ENCODE data around the gene D2HGDH. TPM values are rescaled to one million over a fixed set of nuclear protein-coding genes. Genes with fewer than 3 reads are reported as not detected.

Gene D2HGDH
- total and polyA plus RNA-seq, 10 of the 15 experiments (the other 5 are each of a cell fraction or from before 2014, with no cell fraction given), result 0.52 to 32.1 (median 11.0) TPM

- peak overlapping the region; percentile 13 for H2AFZ ChIP-seq (ENCODE audit: control insufficient read depth, low read depth, low read length)
Measured at GRCh38 chr2:241788135-241788534, 53.7 kb downstream of the D2HGDH start.

More at GRCh38 chr2:241788135-241788534, 53.7 kb downstream of the D2HGDH start:
- DNase-seq (ENCODE audit: low read depth, low spot score), result no peak
- H3K4me2 ChIP-seq (ENCODE audit: control insufficient read depth, insufficient read depth), result peak overlapping the region; percentile 68; the same call in 1 of the 2 replicates
- intact Hi-C loops (cut with micrococcal nuclease; ENCODE audit: unreplicated experiment), result no loop called here
- no peaks in the 10 kb centered on the region; the same call in 2 of the 3 replicates for H3K9me3 ChIP-seq (replicated peaks; ENCODE audit: control insufficient read depth, insufficient read depth, low read length)
- H3K27ac ChIP-seq (ENCODE audit: control insufficient read depth, insufficient read depth), result peak overlapping the region; percentile 78
- ChIA-PET RAD21 (ENCODE audit: unreplicated experiment) (interaction anchor here (1.0 to 1.3 kb wide), 3 partner anchors 17 to 101 kb away, joined by 3 to 5 read pairs (median 5); partner anchors contain the start of genes DTYMK and ING5), POLR2A (interaction anchor here (0.6 kb wide), 1 partner anchor 9 kb away, joined by 3 read pairs; no protein-coding TSS in a partner anchor), CTCF (interaction anchor here (0.7 to 1.5 kb wide), 4 partner anchors 16 to 90 kb away, joined by 3 to 6 read pairs (median 4); no protein-coding TSS in a partner anchor), SMC1A (ENCODE audit: uncharacterized antibody, unreplicated experiment) (interaction anchor here (0.6 to 2.5 kb wide), 6 partner anchors 15 to 85 kb away, joined by 3 to 7 read pairs (median 4); no protein-coding TSS in a partner anchor)
- H3K36me3 ChIP-seq (ENCODE audit: control insufficient read depth in 2 of 2, insufficient read depth in 2 of 2, low read length in 1 of 2), result no peaks in the 10 kb centered on the region
- 42% methylated on average over 4 of the region's 4 CpGs for WGBS (ENCODE audit: insufficient coverage, insufficient replicate concordance, low lambda C conversion rate, missing lambda C conversion rate)
- ATAC-seq, result peak; percentile 59
- no peaks in the 10 kb centered on the region for H4K20me1 ChIP-seq (ENCODE audit: control insufficient read depth, insufficient read depth)
- FAIRE-seq, result no peak
- H3K9ac ChIP-seq (ENCODE audit: control insufficient read depth, insufficient read depth, low read length), result peak overlapping the region; percentile 32; the same call in 1 of the 2 replicates
- no peaks in the 10 kb centered on the region for H3K27me3 ChIP-seq (replicated peaks in 1 of 2; ENCODE audit: control insufficient read depth in 2 of 2, insufficient read depth in 2 of 2, low read length in 1 of 2)
- TF ChIP-seq E4F1 (IDR thresholded peaks at IDR 0.05; ENCODE audit: borderline replicate concordance, partially characterized antibody), result no peak
- TF ChIP-seq RB1 (IDR thresholded peaks at IDR 0.05; ENCODE audit: borderline replicate concordance), result no peak
- no peak for TF ChIP-seq PKNOX1 (IDR thresholded peaks at IDR 0.05)
- no peak for TF ChIP-seq CHD4 (IDR thresholded peaks at IDR 0.05)
- peak; percentile 15; the same call in 1 of the 2 replicates for TF ChIP-seq ESRRA (IDR thresholded peaks at IDR 0.05; ENCODE audit: low read length)
- no peak for TF ChIP-seq NFXL1 (IDR thresholded peaks at IDR 0.05; ENCODE audit: borderline replicate concordance)
- 0 out of 2 replicates have a peak, but pooled peaks have one; percentile 44 for TF ChIP-seq YY1 (IDR thresholded peaks at IDR 0.05; ENCODE audit: low read depth, low read length)
- in situ Hi-C loops (cut with MboI), result no loop called here
- BruUV-seq (replicated peaks), result no TSS peak
- peaks cover 19% of the 10 kb centered on the region for H3K4me1 ChIP-seq (ENCODE audit: control insufficient read depth, insufficient read depth, low read length)
- H3K79me2 ChIP-seq (ENCODE audit: control insufficient read depth, insufficient read depth, low read length), result no peaks in the 10 kb centered on the region
- no peak overlapping the region for H3K4me3 ChIP-seq
